ENCODE results near the gene TNNI3K.

TNNI3K gene

GRCh38 chr1:74513411-74514300, 278.5 kb downstream of the TNNI3K start:
- H3K4me3 ChIP-seq (ENCODE audit: low read depth, low read length), result no peak overlapping the region
- no peaks in the 10 kb centered on the region for H3K9me3 ChIP-seq (ENCODE audit: control insufficient read depth, low read length)
- H3K4me2 ChIP-seq (ENCODE audit: low read length), result no peak overlapping the region
- H3K9ac ChIP-seq, result no peak overlapping the region
- H3K27me3 ChIP-seq (ENCODE audit: control insufficient read depth, insufficient read depth, low read length), result no peaks in the 10 kb centered on the region
- no peaks in the 10 kb centered on the region for H3K36me3 ChIP-seq (ENCODE audit: control insufficient read depth, insufficient read depth, low read length)
- no peak overlapping the region for H2AFZ ChIP-seq
- H3K79me2 ChIP-seq, result no peaks in the 10 kb centered on the region
- H3K27ac ChIP-seq, result no peak overlapping the region
- no peaks in the 10 kb centered on the region for H3K4me1 ChIP-seq
- no peak for TF ChIP-seq CTCF (IDR thresholded peaks at IDR 0.05)

- H3K9ac ChIP-seq, result no peak overlapping the region
- no peak overlapping the region for H3K4me2 ChIP-seq (ENCODE audit: low read length)
- H3K36me3 ChIP-seq (ENCODE audit: control insufficient read depth, insufficient read depth, low read length), result no peaks in the 10 kb centered on the region
- H3K79me2 ChIP-seq, result no peaks in the 10 kb centered on the region
- TF ChIP-seq CTCF (IDR thresholded peaks at IDR 0.05), result no peak
- no peak overlapping the region for H3K27ac ChIP-seq
- no peaks in the 10 kb centered on the region for H3K27me3 ChIP-seq (ENCODE audit: control insufficient read depth, insufficient read depth, low read length)
- no peak overlapping the region for H2AFZ ChIP-seq
- H3K4me1 ChIP-seq, result no peaks in the 10 kb centered on the region
- no peak overlapping the region for H3K4me3 ChIP-seq (ENCODE audit: low read depth, low read length)
- no peaks in the 10 kb centered on the region for H3K9me3 ChIP-seq (ENCODE audit: control insufficient read depth, low read length)
Measured at GRCh38 chr1:74517599-74518051, 282.4 kb downstream of the TNNI3K start.

GRCh38 chr1:74522148-74522547, 287.0 kb downstream of the TNNI3K start:
- TF ChIP-seq CTCF (IDR thresholded peaks at IDR 0.05), result no peak
- no peaks in the 10 kb centered on the region for H3K4me1 ChIP-seq
- H3K79me2 ChIP-seq, result no peaks in the 10 kb centered on the region
- H3K27ac ChIP-seq, result no peak overlapping the region
- no peaks in the 10 kb centered on the region for H3K36me3 ChIP-seq (ENCODE audit: control insufficient read depth, insufficient read depth, low read length)
- no peak overlapping the region for H3K9ac ChIP-seq
- no peaks in the 10 kb centered on the region for H3K9me3 ChIP-seq (ENCODE audit: control insufficient read depth, low read length)
- H3K4me3 ChIP-seq (ENCODE audit: low read depth, low read length), result no peak overlapping the region
- H3K4me2 ChIP-seq (ENCODE audit: low read length), result no peak overlapping the region
- H2AFZ ChIP-seq, result no peak overlapping the region
- no peaks in the 10 kb centered on the region for H3K27me3 ChIP-seq (ENCODE audit: control insufficient read depth, insufficient read depth, low read length)

GRCh38 chr1:74523873-74524480, 288.8 kb downstream of the TNNI3K start:
- Histone ChIP-seq H2AFZ (no peak overlapping the region), H3K27ac (no peak overlapping the region), H3K4me1 (no peaks in the 10 kb centered on the region), H3K9ac (no peak overlapping the region), H3K9me3 (ENCODE audit: control insufficient read depth, low read length) (no peaks in the 10 kb centered on the region), H3K4me3 (ENCODE audit: low read depth, low read length) (no peak overlapping the region), H3K4me2 (ENCODE audit: low read length) (no peak overlapping the region), H3K36me3 (ENCODE audit: control insufficient read depth, insufficient read depth, low read length) (no peaks in the 10 kb centered on the region), H3K27me3 (ENCODE audit: control insufficient read depth, insufficient read depth, low read length) (no peaks in the 10 kb centered on the region), H3K79me2 (no peaks in the 10 kb centered on the region)
- no peak for TF ChIP-seq CTCF (IDR thresholded peaks at IDR 0.05)
